C4-2B (cell line): ENCODE data around the gene RFTN2.

Source experiments
- CTCF ChIP-seq: fragments of 450-650 bp; conservative IDR thresholded peaks from 2 replicates; pipeline ENCODE4 v1.5.1; 2017; ENCODE audit warnings: mild to moderate bottlenecking
- ZFX ChIP-seq: fragments of 450-650 bp; IDR thresholded peaks from 2 replicates; pipeline ENCODE4 v1.6.1; 2017

GRCh38 chr2:197543206-197543605 lies 132.2 kb downstream of the RFTN2 start:
- no peak for TF ChIP-seq CTCF
- TF ChIP-seq ZFX: no peak
